C1 segment of cervical spinal cord (tissue), 14 donors: ENCODE data around the gene TMEM14C.

Experiments
- DNase-seq, 14 donors: peaks; one replicate each; lab custom pipeline; 2025; lab: John Stamatoyannopoulos, UW

Gene TMEM14C

GRCh38 chr6:10722820-10723566, at the start of gene TMEM14C:
TMEM14C (plus strand) TSS chr6:10723070; CDS start chr6:10724614, 1,544 bp downstream.
- DNase-seq: peak; percentile 70 to 99 (median 92)

GRCh38 chr6:10676403-10676802, 46.5 kb upstream of the TMEM14C start:
- DNase-seq: no peak

GRCh38 chr6:10678456-10678855, 44.4 kb upstream of the TMEM14C start:
- DNase-seq: no peak

GRCh38 chr6:10681795-10682194, 41.1 kb upstream of the TMEM14C start:
- no peak for DNase-seq

GRCh38 chr6:10682355-10682988, 40.4 kb upstream of the TMEM14C start:
- no peak for DNase-seq

- no peak for DNase-seq
Observed at GRCh38 chr6:10684618-10685017, 38.3 kb upstream of the TMEM14C start.

- DNase-seq: no peak
Observed at GRCh38 chr6:10685092-10685915, 37.6 kb upstream of the TMEM14C start.

- DNase-seq: no peak
Observed at GRCh38 chr6:10686901-10687300, 36.0 kb upstream of the TMEM14C start.

- no peak for DNase-seq
Observed at GRCh38 chr6:10687582-10687981, 35.3 kb upstream of the TMEM14C start.

GRCh38 chr6:10690651-10691445, 32.0 kb upstream of the TMEM14C start:
- no peak for DNase-seq

GRCh38 chr6:10692965-10693538, 29.8 kb upstream of the TMEM14C start:
- DNase-seq: no peak

GRCh38 chr6:10694302-10695085, 28.4 kb upstream of the TMEM14C start, which contains the start of the genes C6orf52 and PAK1IP1:
C6orf52 (minus strand) TSS chr6:10694616; CDS start chr6:10687550, 7,066 bp downstream.
PAK1IP1 (plus strand) TSS chr6:10694972; CDS start chr6:10694986, 14 bp downstream.
- DNase-seq: peak; percentile 31 to 93 (median 90)

- DNase-seq: no peak
Observed at GRCh38 chr6:10695086-10695657, 27.7 kb upstream of the TMEM14C start.

GRCh38 chr6:10696655-10697054, 26.2 kb upstream of the TMEM14C start:
- DNase-seq: no peak

- no peak for DNase-seq
Observed at GRCh38 chr6:10713962-10714361, 8.9 kb upstream of the TMEM14C start.

GRCh38 chr6:10719296-10719963, 3.4 kb upstream of the TMEM14C start:
- DNase-seq: no peak

GRCh38 chr6:10719964-10720264, 3.0 kb upstream of the TMEM14C start:
- DNase-seq: no peak

GRCh38 chr6:10720265-10720959, 2.5 kb upstream of the TMEM14C start:
- DNase-seq: peak in 6 of 14 donors; percentile 5 to 33 (median 18)
